ENCODE measurements around the gene ROBO3. TPM values are rescaled to one million over a fixed set of nuclear protein-coding genes. Genes with fewer than 3 reads are reported as not detected.

Gene ROBO3
- total RNA-seq, 1 experiment from 2014 or later: 6.2 TPM

GRCh38 chr11:124895471-124895971, 30.3 kb downstream of the ROBO3 start:
- TF ChIP-seq CTCF (IDR thresholded peaks at IDR 0.05; ENCODE audit: insufficient read depth in 1 of 2, low read depth in 1 of 2, low read length in 1 of 2, severe bottlenecking in 1 of 2, unreplicated experiment in 1 of 2): no peak
- no peak overlapping the region for H3K4me3 Mint-ChIP-seq (ENCODE audit: unreplicated experiment)
- peaks cover 8% of the 10 kb centered on the region for H3K27me3 ChIP-seq (replicated peaks; ENCODE audit: control insufficient read depth, insufficient read depth, low read length)
- H3K4me3 ChIP-seq (ENCODE audit: low read depth, low read length): no peak overlapping the region
- ChIA-PET POLR2A (no interaction called here), CTCF (no interaction called here)
- no TSS peak for BruUV-seq (replicated peaks)
- H3K27ac Mint-ChIP-seq (ENCODE audit: unreplicated experiment): no peak overlapping the region
- no peaks in the 10 kb centered on the region for H3K36me3 ChIP-seq (ENCODE audit: control insufficient read depth, insufficient read depth, low read length)
- no peaks in the 10 kb centered on the region for H3K9me3 ChIP-seq
- intact Hi-C loops (cut with micrococcal nuclease; ENCODE audit: unreplicated experiment): no loop called here
- H3K36me3 Mint-ChIP-seq (ENCODE audit: insufficient read depth, unreplicated experiment): no peaks in the 10 kb centered on the region
- peaks cover 14% of the 10 kb centered on the region for H3K27me3 Mint-ChIP-seq (ENCODE audit: insufficient read depth, unreplicated experiment)
- no peaks in the 10 kb centered on the region for H3K4me1 Mint-ChIP-seq (ENCODE audit: low read depth, unreplicated experiment)
- no peak for DNase-seq
- H3K9me3 Mint-ChIP-seq (ENCODE audit: unreplicated experiment): no peaks in the 10 kb centered on the region
- H3K4me1 ChIP-seq: no peaks in the 10 kb centered on the region

- intact Hi-C loops (cut with micrococcal nuclease; ENCODE audit: unreplicated experiment): no loop called here
- H3K27me3 Mint-ChIP-seq (ENCODE audit: insufficient read depth, unreplicated experiment): peaks cover 17% of the 10 kb centered on the region
- no peak for DNase-seq
- POLR2A ChIA-PET: no interaction called here
- Histone ChIP-seq H3K36me3 (ENCODE audit: control insufficient read depth, insufficient read depth, low read length) (no peaks in the 10 kb centered on the region), H3K9me3 (no peaks in the 10 kb centered on the region), H3K4me3 (ENCODE audit: low read depth, low read length) (no peak overlapping the region), H3K4me1 (no peaks in the 10 kb centered on the region), H3K27me3 (replicated peaks; ENCODE audit: control insufficient read depth, insufficient read depth, low read length) (peaks cover 10% of the 10 kb centered on the region)
- CTCF ChIA-PET: no interaction called here
- H3K4me3 Mint-ChIP-seq (ENCODE audit: unreplicated experiment): no peak overlapping the region
- no peak overlapping the region for H3K27ac Mint-ChIP-seq (ENCODE audit: unreplicated experiment)
- BruUV-seq (replicated peaks): no TSS peak
- H3K36me3 Mint-ChIP-seq (ENCODE audit: insufficient read depth, unreplicated experiment): no peaks in the 10 kb centered on the region
- H3K9me3 Mint-ChIP-seq (ENCODE audit: unreplicated experiment): no peaks in the 10 kb centered on the region
- no peaks in the 10 kb centered on the region for H3K4me1 Mint-ChIP-seq (ENCODE audit: low read depth, unreplicated experiment)
- TF ChIP-seq CTCF (IDR thresholded peaks at IDR 0.05; ENCODE audit: insufficient read depth in 1 of 2, low read depth in 1 of 2, low read length in 1 of 2, severe bottlenecking in 1 of 2, unreplicated experiment in 1 of 2): no peak
Measured at GRCh38 chr11:124896071-124896750, 31.0 kb downstream of the ROBO3 start.

GRCh38 chr11:124896821-124897391, 31.7 kb downstream of the ROBO3 start:
- no TSS peak for BruUV-seq (replicated peaks)
- H3K4me1 Mint-ChIP-seq (ENCODE audit: low read depth, unreplicated experiment): no peaks in the 10 kb centered on the region
- no peaks in the 10 kb centered on the region for H3K4me1 ChIP-seq
- no peak overlapping the region for H3K4me3 ChIP-seq (ENCODE audit: low read depth, low read length)
- H3K9me3 Mint-ChIP-seq (ENCODE audit: unreplicated experiment): no peaks in the 10 kb centered on the region
- no peaks in the 10 kb centered on the region for H3K36me3 Mint-ChIP-seq (ENCODE audit: insufficient read depth, unreplicated experiment)
- no peaks in the 10 kb centered on the region for H3K9me3 ChIP-seq
- H3K4me3 Mint-ChIP-seq (ENCODE audit: unreplicated experiment): no peak overlapping the region
- H3K27me3 ChIP-seq (replicated peaks; ENCODE audit: control insufficient read depth, insufficient read depth, low read length): peaks cover 10% of the 10 kb centered on the region
- no peak for DNase-seq
- no peak for TF ChIP-seq CTCF (IDR thresholded peaks at IDR 0.05; ENCODE audit: insufficient read depth in 1 of 2, low read depth in 1 of 2, low read length in 1 of 2, severe bottlenecking in 1 of 2, unreplicated experiment in 1 of 2)
- CTCF ChIA-PET: interaction anchor here (0.7 kb wide), 1 partner anchor 33 kb away, joined by 3 read pairs; no protein-coding TSS in a partner anchor
- peaks cover 17% of the 10 kb centered on the region for H3K27me3 Mint-ChIP-seq (ENCODE audit: insufficient read depth, unreplicated experiment)
- H3K27ac Mint-ChIP-seq (ENCODE audit: unreplicated experiment): no peak overlapping the region
- intact Hi-C loops (cut with micrococcal nuclease; ENCODE audit: unreplicated experiment): no loop called here
- H3K36me3 ChIP-seq (ENCODE audit: control insufficient read depth, insufficient read depth, low read length): no peaks in the 10 kb centered on the region
- POLR2A ChIA-PET: no interaction called here
